HG03196 (cell line): ENCODE measurements around the gene TPRG1.
A peak's percentile ranks its signal among the peaks of the same experiment; 100 is the strongest.

ENCODE experiments used
- ATAC-seq: cut with Tn5 transposase; IDR thresholded peaks from one replicate; pipeline ENCODE4 v1.9.1; 2021; ENCODE audit not compliant: unreplicated experiment

Gene TPRG1

DNA sequence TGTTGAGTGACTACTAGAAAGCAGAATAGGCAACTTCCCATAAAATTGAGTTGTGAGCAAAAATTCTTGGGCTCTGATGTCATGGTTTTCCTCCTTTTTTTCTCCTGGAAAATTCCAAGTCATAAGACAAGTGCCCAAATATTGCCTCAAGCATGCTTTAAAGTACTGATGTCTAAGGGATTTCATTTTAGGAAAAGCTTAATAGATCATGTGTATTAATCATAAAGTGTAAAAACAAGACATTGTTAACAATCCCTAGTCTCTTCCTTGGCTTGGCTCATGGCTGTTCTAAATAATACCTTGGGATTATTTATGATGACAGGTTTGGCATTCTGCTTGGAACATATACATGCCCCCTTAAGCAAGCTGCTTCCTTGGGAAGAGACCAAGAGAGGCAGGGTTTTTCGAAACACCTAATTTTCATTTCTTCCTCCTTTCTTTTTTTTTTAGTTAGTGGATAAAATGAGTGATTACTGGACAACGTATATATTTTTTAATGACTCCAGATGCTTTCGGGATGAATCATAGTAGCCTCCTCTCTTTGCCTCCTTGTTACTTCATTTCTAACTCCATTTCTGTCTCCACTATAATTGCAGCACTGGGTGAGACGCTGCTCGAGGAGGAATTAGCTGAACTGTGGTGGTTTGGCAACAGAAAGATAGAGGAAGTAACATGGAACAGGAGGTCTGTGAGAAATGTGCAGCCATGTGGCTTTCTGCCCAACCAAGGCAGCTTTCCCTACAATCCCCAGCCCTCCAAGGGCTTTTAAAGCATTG lies 104.9 kb downstream of the TPRG1 start:
- ATAC-seq, result no peak

DNA sequence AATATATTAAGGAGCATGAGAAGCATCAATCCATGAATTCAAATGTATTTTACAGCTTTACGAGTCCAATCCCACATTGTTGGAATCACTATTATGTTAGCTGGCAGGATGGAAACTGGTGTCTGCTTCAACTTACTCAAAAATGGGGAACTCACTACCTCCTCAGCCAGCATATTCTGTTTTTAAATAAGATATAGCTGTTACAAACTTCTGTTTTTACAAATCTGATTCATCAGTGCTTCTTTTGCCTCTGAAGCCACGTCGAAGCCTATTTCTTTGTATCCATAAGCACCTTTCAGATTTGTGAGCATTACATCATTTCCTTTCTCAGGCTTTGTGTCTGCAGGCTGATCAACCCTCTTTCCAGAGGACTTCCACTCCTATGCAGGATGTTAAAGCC lies 105.9 kb downstream of the TPRG1 start:
- no peak for ATAC-seq

DNA sequence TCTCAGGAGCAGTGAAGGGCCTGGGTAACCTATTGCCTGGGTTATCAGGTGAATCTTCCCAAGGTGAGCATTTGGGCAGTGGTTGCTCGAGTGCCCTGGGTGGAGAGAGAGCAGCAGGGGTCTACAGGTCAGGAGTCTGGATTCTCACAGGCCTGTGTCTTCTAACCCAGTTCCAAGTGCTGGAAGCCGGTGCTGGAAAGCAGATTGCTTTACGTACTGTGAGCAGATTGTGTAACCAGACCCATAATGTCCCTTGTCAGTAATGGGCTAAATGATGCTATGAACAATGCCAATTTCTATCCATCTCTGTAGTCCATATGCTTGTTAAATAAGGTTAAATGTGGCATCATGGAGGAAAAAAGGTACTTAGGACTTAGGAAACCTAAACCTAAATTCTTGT lies 106.5 kb downstream of the TPRG1 start:
- ATAC-seq, result no peak

DNA sequence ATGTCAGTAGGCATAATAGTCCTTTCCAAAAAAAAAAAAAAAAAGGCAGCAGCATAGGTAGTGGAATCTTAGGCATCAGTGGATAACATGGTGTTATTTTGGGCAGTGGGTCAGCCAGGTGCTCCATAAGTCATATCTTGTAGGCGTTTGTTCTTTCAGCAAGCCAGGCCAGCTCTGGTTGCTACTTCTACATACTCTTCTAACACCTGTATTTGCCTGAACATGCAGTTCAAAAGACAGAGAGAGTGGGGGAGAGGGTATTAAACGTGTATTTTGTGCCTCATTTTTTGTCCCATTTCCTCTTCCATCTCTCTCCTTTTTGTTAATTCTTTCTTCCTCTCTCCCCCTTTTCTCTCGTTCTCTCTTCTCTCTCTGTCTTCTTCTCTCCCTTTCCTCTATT lies 110.4 kb downstream of the TPRG1 start:
- ATAC-seq, result no peak

DNA sequence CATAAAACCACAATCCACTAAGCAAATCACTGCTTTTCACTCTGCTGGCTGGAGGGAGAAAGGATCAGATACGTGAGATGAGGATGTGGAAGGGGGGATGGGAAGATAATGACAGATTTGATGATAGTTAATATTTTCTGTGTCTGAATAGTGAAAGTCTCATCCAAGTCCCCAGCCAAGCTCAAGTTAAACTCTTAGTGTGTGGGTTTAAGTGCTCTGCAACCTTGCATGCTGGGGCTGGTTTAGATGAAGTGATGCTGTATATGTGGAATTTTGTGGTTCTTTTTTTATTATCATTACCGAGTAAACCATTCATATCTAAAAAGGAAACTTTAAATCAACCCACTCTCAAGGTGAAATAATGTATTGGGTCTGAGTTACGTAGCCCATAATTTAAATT lies 111.0 kb downstream of the TPRG1 start:
- ATAC-seq, result no peak

DNA sequence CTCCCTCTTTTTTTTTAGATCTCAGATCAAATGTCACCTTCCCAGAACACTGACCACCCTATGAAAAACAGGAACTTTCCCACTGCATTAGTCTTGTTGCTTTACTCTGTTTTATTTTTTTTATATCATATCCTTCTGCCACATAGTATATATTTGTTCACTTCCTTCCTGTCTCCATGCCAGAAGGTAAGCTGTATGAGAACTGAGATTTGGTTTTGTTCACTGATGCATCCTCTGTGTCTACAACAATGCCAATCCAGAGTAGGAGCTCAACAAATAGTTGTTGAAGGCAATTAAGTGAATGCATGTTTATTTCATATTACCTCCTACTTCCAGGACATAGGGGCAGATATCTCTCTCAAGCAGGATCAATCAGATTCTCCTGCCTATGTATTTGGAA lies 114.4 kb downstream of the TPRG1 start:
- ATAC-seq, result no peak

DNA sequence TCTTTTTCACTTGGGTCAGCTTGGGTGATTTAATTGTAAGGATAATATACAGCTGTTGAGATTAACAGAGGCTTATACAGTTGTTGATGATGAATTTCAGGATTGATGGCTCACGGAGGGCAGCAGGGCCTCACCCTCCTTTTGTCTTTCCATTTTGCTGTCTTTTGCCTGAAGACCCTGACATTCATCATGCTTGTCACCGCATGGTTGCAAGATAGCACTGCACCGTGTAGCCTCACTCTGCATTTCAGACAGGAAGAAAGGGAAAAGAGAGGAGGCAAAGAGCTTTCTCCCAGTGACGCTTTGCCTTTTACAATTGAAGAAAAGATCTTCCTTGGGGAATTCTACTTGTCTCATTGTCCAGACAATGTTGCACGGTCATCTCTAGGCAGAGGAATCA lies 115.1 kb downstream of the TPRG1 start:
- ATAC-seq, result no peak

DNA sequence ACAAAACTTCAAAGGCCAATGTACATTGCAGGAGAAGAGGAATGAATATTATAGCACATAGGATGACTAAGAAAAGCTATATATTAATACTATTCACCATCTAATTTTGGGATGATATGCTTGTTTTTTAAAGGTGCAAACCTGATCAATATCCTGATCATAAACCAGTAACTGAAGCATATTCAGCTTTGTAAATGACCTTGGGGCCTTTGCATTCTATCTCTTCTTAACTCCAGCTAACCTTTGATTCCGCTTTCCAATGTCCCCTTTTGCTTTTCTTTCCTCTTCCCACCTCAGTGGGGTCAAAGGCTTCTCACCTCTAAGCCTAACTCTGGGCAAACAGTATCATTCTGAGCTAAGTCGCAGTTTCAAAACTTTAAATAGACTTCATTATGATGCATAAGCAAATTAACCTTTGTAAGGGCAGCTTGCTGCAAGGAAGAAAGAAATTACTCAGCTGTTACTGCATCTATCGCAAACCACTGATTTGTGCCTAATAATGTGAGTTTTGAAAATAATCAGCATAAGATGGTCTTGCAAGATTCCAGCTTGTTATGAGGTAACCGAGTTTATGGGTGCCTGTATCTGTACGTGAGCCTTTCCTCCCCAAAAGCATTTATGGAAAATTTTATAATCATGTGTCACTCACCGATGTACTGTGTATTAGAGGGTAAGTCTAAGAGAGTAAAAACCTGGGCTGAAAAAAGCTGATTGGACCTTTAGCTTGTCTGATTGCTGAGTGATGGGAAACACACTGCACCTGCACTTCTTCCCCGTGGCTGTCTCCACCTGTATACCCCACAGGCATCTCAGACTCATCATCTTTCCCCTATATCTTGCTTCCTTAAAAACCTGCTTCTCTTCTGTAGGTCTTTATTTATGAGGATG lies 116.8 kb downstream of the TPRG1 start:
- ATAC-seq, result peak; percentile 94

DNA sequence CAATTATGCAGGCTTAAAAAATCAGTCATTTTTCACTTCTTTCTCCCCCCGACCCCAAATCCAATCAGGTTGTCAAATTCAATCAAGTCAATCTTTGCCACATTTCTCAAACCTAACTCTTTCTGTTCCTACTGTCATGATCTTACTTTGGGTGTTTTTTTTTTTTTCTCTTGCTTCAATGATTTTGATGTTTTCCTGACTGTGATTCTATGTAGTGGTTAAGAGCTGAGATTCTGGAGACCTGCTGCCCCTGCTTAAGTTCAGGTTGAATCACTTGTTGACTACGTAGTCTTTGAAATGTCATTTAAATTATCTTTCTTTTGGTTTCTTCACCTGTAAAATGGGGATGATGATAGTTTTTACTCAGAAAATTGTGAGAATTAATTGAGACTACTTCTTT lies 117.5 kb downstream of the TPRG1 start:
- no peak for ATAC-seq

DNA sequence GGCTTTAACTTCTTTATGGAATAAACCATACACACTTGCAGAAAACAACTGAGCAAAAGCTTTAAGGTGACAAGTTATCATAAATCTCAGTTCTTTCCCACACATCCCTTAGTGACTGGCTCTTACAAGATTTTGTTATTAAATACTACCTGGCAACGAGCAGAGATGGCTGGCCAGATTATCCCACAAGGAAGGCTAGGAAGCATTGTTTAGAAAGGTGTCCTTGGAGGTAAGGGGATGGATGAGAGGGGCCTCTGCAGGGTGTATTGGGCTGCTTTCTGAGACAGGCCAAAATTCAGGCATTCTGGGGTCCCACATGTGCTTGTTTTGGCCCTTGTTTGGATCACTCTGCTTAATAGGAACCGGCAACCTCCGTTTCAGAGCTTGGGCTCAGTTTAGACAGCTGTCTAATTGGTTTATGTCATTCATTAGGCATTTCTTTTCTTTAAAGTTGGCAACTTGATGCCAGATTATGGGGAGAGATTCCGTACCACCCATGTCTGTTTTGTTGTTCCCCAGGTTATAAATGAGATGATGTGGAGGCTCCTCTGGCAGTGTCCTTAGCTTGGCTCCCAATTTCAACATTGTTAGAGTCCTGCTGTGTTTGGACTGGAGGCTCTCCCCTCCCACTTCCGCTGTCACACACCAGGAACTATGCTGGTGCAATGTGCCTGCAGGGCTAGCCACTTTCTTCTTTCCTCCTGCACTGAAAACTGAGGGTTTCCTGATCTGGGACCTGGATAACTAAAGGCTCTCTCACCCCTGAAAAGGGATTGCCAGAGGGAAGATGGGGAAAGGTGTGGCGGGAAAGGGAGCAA lies 121.1 kb downstream of the TPRG1 start:
- ATAC-seq, result no peak

DNA sequence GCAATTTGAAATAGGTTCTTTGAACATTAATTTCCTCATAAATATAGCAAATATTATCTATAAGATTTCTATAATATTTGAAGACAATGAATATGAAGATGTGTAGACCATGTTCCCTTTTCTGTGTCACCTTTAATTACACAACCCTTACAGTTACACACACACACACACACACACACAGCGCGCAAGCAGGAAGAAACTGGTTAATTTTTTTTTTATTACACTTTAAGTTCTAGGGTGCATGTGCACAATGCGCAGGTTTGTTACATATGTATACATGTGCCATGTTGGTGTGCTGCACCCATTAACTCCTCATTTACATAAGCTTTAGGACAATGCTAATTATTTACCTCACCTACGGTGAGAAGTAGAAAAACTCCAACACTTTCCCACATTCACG lies 122.9 kb downstream of the TPRG1 start:
- no peak for ATAC-seq

DNA sequence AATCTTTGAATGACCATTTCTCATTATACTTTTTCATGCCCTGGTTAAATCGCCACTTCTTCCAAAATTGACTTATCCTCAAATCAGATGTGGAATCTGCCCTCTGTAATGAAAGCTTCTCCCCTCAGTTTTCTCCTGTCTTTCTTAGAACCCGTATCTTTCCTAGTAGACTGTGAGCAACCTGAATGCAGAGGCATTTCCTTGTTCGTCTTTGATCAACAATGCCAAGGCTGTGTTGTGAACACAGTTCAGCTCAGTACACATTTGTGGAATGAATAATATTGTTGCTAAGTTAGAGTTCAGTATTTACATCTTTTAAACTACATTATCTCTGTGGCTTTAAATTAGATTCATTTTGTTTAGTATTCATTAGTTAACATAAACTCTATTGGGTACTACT lies 123.3 kb downstream of the TPRG1 start:
- no peak for ATAC-seq

DNA sequence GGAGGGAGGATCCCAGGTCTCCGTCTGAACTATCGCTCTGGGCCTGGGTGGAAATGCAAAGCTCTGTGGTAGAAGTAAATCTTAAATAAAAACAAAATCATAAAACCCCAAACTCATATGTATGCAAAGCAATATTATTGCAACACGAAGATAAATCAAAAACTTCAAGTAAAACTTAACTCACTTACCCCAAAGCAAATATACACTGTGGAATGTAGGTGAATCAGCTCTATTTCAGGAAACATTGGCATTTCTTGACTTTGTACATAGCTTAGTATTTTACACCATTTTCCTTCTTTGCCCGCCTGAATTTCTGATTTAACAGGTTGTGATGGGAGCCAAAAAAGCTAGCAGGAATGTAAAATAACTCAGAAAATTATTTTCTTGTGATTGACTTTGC lies 126.2 kb downstream of the TPRG1 start:
- ATAC-seq, result no peak

DNA sequence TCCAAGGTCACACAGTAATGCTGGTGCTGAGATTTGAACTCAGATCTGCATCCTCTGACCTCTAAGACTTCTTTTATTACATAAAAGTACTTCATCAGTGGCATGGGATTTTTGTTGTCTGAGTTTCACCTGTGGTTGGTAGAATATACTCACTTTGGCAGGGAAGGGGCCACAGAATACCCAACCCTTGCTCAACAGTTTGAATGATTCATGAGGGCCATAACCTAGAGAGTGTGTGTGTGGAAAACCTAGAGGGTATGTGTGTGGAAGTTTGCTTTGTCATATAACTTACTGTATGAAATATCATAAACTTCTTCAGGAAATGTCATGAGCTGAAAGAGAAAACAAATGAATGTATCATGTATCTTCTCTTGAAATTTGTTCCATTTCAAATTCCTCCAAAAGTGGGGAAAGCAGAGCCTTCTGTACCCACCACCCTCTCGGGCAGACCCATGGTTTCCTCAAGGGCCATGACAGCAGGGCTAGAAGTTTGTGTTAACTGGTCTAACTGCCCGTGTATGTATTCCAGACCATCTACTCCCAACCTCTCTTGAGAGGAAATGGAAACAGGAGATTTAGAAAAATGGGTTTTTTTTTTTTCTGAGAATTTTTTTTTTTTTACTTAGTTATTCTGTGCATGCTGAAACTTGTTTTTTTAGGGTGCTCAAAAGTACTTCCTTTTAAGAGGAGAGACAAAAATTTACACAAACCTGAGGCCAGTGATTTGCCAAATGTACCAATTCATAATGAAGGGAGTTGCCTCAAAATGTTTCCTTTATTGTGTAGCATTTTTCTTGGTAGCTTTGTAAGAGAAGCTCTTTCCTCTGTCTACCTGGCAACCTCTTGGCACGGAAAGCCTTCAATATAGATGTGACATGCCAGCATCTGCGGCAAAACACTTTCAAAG lies 127.0 kb downstream of the TPRG1 start:
- no peak for ATAC-seq

DNA sequence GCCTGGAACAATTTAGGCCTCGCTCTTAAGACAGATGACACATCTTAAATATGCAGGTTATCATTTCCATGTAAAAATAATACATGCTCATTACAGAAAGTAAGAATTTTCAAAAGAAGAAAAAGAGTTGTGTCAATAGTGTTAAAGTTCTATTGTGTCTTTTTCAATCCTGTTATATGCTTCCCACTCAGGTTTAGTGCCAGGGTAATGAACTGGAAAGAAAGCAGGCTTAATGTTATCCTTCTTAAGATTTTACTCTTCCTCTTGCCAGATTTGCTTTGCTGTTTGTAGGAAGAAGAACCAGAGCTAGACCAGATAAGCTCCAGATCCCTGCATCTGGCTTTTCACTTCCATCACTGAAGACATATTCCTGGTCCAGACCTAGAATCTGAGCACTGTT lies 128.6 kb downstream of the TPRG1 start:
- ATAC-seq, result no peak

DNA sequence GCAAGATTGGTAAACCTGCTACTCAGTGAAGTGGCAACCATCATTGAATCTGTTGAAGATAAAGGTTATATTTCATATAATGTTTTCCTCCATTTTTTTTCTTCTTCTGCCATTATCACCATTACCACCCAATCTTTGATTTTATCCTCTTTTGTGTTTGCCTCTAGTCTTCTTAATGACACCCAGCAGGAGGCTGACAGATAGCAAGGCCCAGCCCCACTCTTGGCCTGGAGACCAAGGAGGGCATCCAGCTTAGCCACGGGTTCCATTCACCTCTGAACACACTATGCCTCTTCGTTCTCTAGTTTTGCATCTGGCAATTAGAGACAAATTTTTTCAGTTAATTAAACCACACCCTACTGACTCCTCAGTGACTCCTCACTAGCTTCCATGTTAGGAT lies 129.7 kb downstream of the TPRG1 start:
- no peak for ATAC-seq

DNA sequence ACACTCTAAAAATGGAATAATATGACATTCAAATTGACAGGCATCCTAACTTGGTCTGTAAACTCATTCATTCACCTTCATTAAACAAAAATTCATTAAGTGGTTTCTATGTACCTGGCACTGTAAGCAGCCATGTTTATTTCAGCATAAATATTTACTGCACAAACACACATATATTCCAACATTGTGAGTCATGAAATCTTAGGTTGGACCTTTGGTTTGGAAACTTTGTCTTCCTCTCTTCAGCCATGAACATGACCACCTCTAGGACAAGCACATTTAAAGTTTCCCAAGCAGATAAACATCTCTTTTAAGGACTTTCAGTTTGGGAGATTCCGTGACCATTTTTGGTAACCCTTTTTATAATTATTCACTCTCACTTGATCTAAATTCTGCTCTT lies 131.8 kb downstream of the TPRG1 start:
- ATAC-seq, result no peak

DNA sequence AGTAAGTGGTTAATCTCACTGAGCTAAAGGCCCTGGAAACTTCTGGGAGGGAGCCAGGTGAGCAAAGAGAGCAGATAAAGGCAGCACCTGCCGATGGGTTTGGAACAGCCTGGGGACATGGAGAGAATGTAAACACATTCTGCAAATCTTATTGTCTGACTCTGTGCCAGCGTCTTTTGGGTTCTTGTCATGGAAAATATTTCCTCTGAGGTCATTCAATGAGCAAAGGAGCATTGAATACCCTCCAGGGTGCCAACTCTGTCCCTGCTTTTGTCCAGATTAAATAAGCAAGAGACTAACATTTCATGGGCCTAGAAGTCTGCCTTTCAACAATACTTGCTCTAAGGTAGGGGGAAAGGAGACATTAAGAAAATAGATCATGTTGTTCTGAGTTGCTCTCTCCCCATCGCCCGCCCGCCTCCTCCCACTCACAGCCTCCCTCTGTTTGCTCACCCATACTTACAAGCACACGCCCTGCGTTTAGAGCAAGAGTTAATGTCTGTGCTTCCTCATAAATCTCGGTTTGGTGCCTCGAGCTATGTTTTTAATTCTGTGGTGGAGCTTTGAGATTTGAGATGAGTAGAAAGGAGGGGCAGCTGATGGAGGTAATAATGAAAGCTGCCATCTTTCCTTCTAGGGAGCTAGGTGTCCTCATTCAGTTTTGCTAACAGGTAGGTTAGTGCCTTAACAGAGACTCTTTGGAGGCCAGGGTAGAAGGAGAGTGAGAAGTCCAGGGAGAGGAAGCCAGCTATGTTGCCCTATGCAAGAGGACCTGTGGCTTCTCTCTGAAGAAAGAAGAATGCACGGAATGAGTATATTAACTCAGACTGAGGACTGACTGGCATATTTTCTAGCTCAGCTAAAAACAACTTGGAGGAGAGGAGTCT lies 132.9 kb downstream of the TPRG1 start:
- no peak for ATAC-seq

DNA sequence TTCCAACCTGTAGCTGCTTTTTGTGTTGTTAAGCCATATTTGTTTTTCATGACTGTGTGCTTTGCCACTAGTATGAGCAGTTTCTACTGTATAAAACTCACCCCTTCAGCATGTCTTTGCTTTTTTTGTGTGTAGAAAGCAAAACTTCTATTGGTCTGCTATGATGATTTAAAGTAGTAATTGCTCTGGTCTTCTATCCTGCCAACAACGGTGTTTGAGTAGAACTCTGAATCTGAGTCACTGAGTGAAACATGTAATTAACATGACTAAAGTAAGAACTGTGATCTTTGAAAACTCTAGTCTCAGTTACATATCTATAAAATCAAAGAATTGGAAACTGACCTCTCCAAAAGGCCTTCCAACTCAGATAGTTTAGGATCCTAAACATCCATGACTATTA lies 133.6 kb downstream of the TPRG1 start:
- peak; percentile 55 for ATAC-seq

DNA sequence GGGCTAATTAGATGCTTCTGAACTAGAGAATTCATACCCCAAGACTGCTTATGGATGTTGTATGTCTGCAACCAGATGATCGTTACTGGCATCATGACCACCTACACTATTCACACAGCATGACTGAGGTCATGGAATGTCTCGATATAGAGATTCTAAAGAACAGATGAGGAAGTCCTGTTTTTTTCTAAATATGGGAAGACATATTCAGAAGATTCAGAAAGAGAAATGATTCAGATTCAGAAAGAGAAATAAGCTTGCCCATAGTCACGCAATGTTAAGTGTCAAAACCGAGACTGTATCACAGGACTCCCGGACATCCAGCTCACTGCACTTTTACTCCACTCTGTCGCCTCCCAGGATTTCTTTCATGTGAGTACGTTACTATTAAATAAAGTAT lies 136.2 kb downstream of the TPRG1 start:
- peak; percentile 45 for ATAC-seq
